CD14-positive monocyte (primary cell): ENCODE results near the gene KCNMA1. TPM values are rescaled to one million over a fixed set of nuclear protein-coding genes. Genes with fewer than 3 reads are reported as not detected.

ENCODE experiments used
- DNase-seq, 3 donors: peaks; one replicate each; pipeline ENCODE4 v3.0.0-alpha.2; 2011 to 2022
- H2AFZ ChIP-seq: 2 replicates; pipeline ENCODE4 v1.6.0; 2012; ENCODE audit warnings: mild to moderate bottlenecking, low read depth, low read length, inconsistent platforms; ENCODE audit not compliant: insufficient read depth, poor library complexity, severe bottlenecking
- H3K27ac ChIP-seq, 2 donors: 1 replicate in 1 of 2; 2 replicates in 1 of 2; pipeline ENCODE4 v1.5.1; 2012 to 2013; ENCODE audit warnings: low read length in 2 of 2, control low read depth in 1 of 2, inconsistent platforms in 1 of 2, low read depth in 1 of 2, mild to moderate bottlenecking in 1 of 2
- H3K27me3 ChIP-seq, 2 donors: one replicate each; pipeline versions ENCODE4 v1.6.0 to v1.6.1; 2011 to 2013; ENCODE audit warnings: low read length in 2 of 2; ENCODE audit not compliant: control insufficient read depth in 2 of 2, insufficient read depth in 2 of 2
- H3K36me3 ChIP-seq, 2 donors: replicated peaks in 1 of 2; 1 replicate in 1 of 2; 2 replicates in 1 of 2; pipeline versions ENCODE4 v1.5.1 to v1.6.1; 2012 to 2013; ENCODE audit warnings: low read length in 2 of 2, control low read depth in 1 of 2, inconsistent platforms in 1 of 2, mild to moderate bottlenecking in 1 of 2; ENCODE audit not compliant: insufficient read depth in 2 of 2, control insufficient read depth in 1 of 2
- H3K4me1 ChIP-seq, 2 donors: 1 replicate in 1 of 2; 2 replicates in 1 of 2; pipeline versions ENCODE4 v1.5.1 to v1.6.1; 2012 to 2013; ENCODE audit warnings: low read length in 2 of 2, control low read depth in 1 of 2, inconsistent platforms in 1 of 2, mild to moderate bottlenecking in 1 of 2, moderate library complexity in 1 of 2; ENCODE audit not compliant: insufficient read depth in 2 of 2, control insufficient read depth in 1 of 2
- H3K4me2 ChIP-seq: replicated peaks from 2 replicates; pipeline ENCODE3; 2012; ENCODE audit warnings: low read length, moderate library complexity, mild to moderate bottlenecking; ENCODE audit not compliant: poor library complexity, severe bottlenecking; ENCODE audit errors: extremely low read depth
- H3K4me3 ChIP-seq, 3 experiments: fragments of 200-600 bp in 1 of 3; sonication (generic) in 1 of 3; replicated peaks in 1 of 3; 1 replicate in 2 of 3; 2 replicates in 1 of 3; pipeline ENCODE4 v1.5.1; 2011 to 2013; ENCODE audit warnings: low read length in 3 of 3, mild to moderate bottlenecking in 3 of 3, control low read depth in 2 of 3, low read depth in 2 of 3, inconsistent platforms in 1 of 3, moderate library complexity in 1 of 3
- H3K79me2 ChIP-seq: 2 replicates; pipeline ENCODE4 v1.6.0; 2012; ENCODE audit warnings: mild to moderate bottlenecking, control low read depth, inconsistent platforms, low read length, moderate library complexity; ENCODE audit not compliant: insufficient read depth
- H3K9ac ChIP-seq: 2 replicates; pipeline ENCODE4 v1.6.0; 2017; ENCODE audit warnings: low read length, mild to moderate bottlenecking; ENCODE audit not compliant: insufficient read depth, poor library complexity, severe bottlenecking
- H3K9me3 ChIP-seq, 2 donors: replicated peaks in 1 of 2; 1 replicate in 1 of 2; 2 replicates in 1 of 2; pipeline versions ENCODE4 v1.5.1 to v1.6.1; 2012 to 2013; ENCODE audit warnings: low read length in 2 of 2, control low read depth in 1 of 2; ENCODE audit not compliant: control insufficient read depth in 1 of 2, insufficient read depth in 1 of 2
- H4K20me1 ChIP-seq: 2 replicates; pipeline ENCODE4 v1.6.0; 2012; ENCODE audit warnings: mild to moderate bottlenecking, low read length, control low read depth, moderate library complexity; ENCODE audit not compliant: insufficient read depth
- H3K27ac Mint-ChIP-seq, 7 donors: one replicate each; pipeline ENCODE4 v1.8.0; 2020; ENCODE audit warnings: mild to moderate bottlenecking in 7 of 7, mixed read lengths in 7 of 7, moderate library complexity in 6 of 7, inconsistent platforms in 2 of 7
- H3K27me3 Mint-ChIP-seq, 3 donors: one replicate each; pipeline ENCODE4 v1.8.0; 2021 to 2022; ENCODE audit warnings: low read depth in 3 of 3, mild to moderate bottlenecking in 3 of 3, mixed read lengths in 3 of 3, moderate library complexity in 3 of 3, inconsistent platforms in 1 of 3
- H3K36me3 Mint-ChIP-seq, 2 donors: one replicate each; pipeline ENCODE4 v1.8.0; 2020; ENCODE audit warnings: mixed read lengths in 2 of 2, inconsistent platforms in 1 of 2, mild to moderate bottlenecking in 1 of 2
- H3K4me1 Mint-ChIP-seq: one replicate; pipeline ENCODE4 v1.8.0; 2020; ENCODE audit warnings: mild to moderate bottlenecking, mixed read lengths
- H3K4me3 Mint-ChIP-seq, 2 donors: one replicate each; pipeline ENCODE4 v1.8.0; 2020; ENCODE audit warnings: mild to moderate bottlenecking in 2 of 2, mixed read lengths in 2 of 2, moderate library complexity in 1 of 2
- H3K9me3 Mint-ChIP-seq, 7 donors: one replicate each; pipeline ENCODE4 v1.8.0; 2020 to 2022; ENCODE audit warnings: mixed read lengths in 7 of 7, mild to moderate bottlenecking in 6 of 7, moderate library complexity in 6 of 7, inconsistent platforms in 2 of 7
- CTCF ChIP-seq: fragments of 200-600 bp; IDR thresholded peaks from one replicate; pipeline ENCODE4 v1.8.0; 2022; ENCODE audit warnings: antibody characterized with exemption, mild to moderate bottlenecking
- WGBS: methylation state at CpG from one replicate; pipeline ENCODE4 v1.1.5; 2013; ENCODE audit warnings: missing lambda C conversion rate; ENCODE audit not compliant: insufficient coverage; 5-methylcytosine and 5-hydroxymethylcytosine counted together
- intact Hi-C, 2 donors: fragments of 100-400 bp; cut with micrococcal nuclease; formaldehyde crosslinking; loops; one replicate each; pipeline versions ENCODE4 v1.15.0 to v1.15.1; 2023
- polyA plus RNA-seq, 3 donors: library from polyadenylated mRNA; depleted of rRNA in 1 of 3; unstranded in 2 of 3; stranded (reverse) in 1 of 3; fragments of 300-500 nt in 2 of 3; fragments of >200 nt in 1 of 3; fragmentation: Illumina TruSeq in 2 of 3; gene quantifications; 1 replicate in 2 of 3; 2 replicates in 1 of 3; pipeline ENCODE4 v1.2.3, GENCODE V29; 2012 to 2021

KCNMA1 gene
- polyA plus RNA-seq, 3 donors = 0.11 to 1.0 TPM; not detected in 1

- no peak for TF ChIP-seq CTCF
- DNase-seq = no peak
- H3K4me3 Mint-ChIP-seq = no peak overlapping the region
- H3K9me3 Mint-ChIP-seq = no peaks in the 10 kb centered on the region
- no peaks in the 10 kb centered on the region for H3K36me3 ChIP-seq
- H3K27me3 ChIP-seq = no peaks in the 10 kb centered on the region
- H3K4me1 ChIP-seq = no peaks in the 10 kb centered on the region
- no peaks in the 10 kb centered on the region for H3K36me3 Mint-ChIP-seq
- 100% methylated on average over 2 of the region's 3 CpGs for WGBS
- peaks cover 2 to 10% (median 2%) of the 10 kb centered on the region in 3 donors for H3K27me3 Mint-ChIP-seq
- H3K27ac ChIP-seq = no peak overlapping the region
- no peak overlapping the region for H3K4me2 ChIP-seq
- H3K9ac ChIP-seq = no peak overlapping the region
- no peak overlapping the region for H2AFZ ChIP-seq
- intact Hi-C loops = no loop called here
- H3K4me1 Mint-ChIP-seq = no peaks in the 10 kb centered on the region
- no peaks in the 10 kb centered on the region for H3K9me3 ChIP-seq
- H3K79me2 ChIP-seq = no peaks in the 10 kb centered on the region
- H3K4me3 ChIP-seq = no peak overlapping the region
- H3K27ac Mint-ChIP-seq = no peak overlapping the region
- no peaks in the 10 kb centered on the region for H4K20me1 ChIP-seq
These were observed 450.7 kb downstream of the KCNMA1 start for GRCh38 chr10:77186936-77187335.

GRCh38 chr10:77185696-77186095 lies 451.9 kb downstream of the KCNMA1 start:
- no peak for TF ChIP-seq CTCF
- Mint-ChIP-seq H3K4me3 (no peak overlapping the region), H3K9me3 (no peaks in the 10 kb centered on the region), H3K36me3 (no peaks in the 10 kb centered on the region), H3K27ac (peak overlapping the region in 2 of 7 donors; percentile 9 to 72), H3K27me3 (peaks cover 2 to 8% (median 2%) of the 10 kb centered on the region in 3 donors), H3K4me1 (no peaks in the 10 kb centered on the region)
- H3K36me3 ChIP-seq = no peaks in the 10 kb centered on the region
- intact Hi-C loops = no loop called here
- WGBS = no CpG with 5 or more reads among the region's 2 CpGs
- H4K20me1 ChIP-seq = no peaks in the 10 kb centered on the region
- H3K4me3 ChIP-seq = no peak overlapping the region
- no peak overlapping the region for H3K4me2 ChIP-seq
- H2AFZ ChIP-seq = no peak overlapping the region
- H3K9ac ChIP-seq = no peak overlapping the region
- DNase-seq = no peak
- H3K27ac ChIP-seq = no peak overlapping the region
- no peaks in the 10 kb centered on the region for H3K79me2 ChIP-seq
- no peaks in the 10 kb centered on the region for H3K4me1 ChIP-seq
- H3K27me3 ChIP-seq = no peaks in the 10 kb centered on the region
- H3K9me3 ChIP-seq = no peaks in the 10 kb centered on the region
